Neural progenitor cell (in vitro differentiated cells): ENCODE data around the gene PRELP. TPM values are rescaled to one million over a fixed set of nuclear protein-coding genes. Genes with fewer than 3 reads are reported as not detected.

ENCODE experiments used
- DNase-seq: peaks from one replicate; pipeline ENCODE4 v3.0.0-alpha.2; 2016; ENCODE audit warnings: low spot score
- H2AFZ ChIP-seq: fragments of 200-600 bp; sonication (generic); replicated peaks from 2 replicates; pipeline ENCODE4 v1.6.1; 2016; ENCODE audit warnings: antibody characterized with exemption
- H3F3A ChIP-seq: fragments of 200-600 bp; sonication (generic); 2 replicates; pipeline ENCODE4 v1.6.1; 2016; ENCODE audit warnings: antibody characterized with exemption, low read depth
- H3K27ac ChIP-seq: fragments of 200-600 bp; sonication (generic); 2 replicates; pipeline ENCODE4 v1.5.1; 2016; ENCODE audit warnings: mild to moderate bottlenecking
- H3K27me3 ChIP-seq: fragments of 200-600 bp; sonication (generic); 2 replicates; pipeline ENCODE4 v1.6.1; 2016; ENCODE audit warnings: mild to moderate bottlenecking, moderate library complexity
- H3K36me3 ChIP-seq: fragments of 200-600 bp; sonication (generic); 2 replicates; pipeline ENCODE4 v1.5.1; 2016
- H3K4me1 ChIP-seq: fragments of 200-600 bp; sonication (generic); 2 replicates; pipeline ENCODE4 v1.6.1; 2016; ENCODE audit warnings: mixed run types
- H3K4me2 ChIP-seq: fragments of 200-600 bp; sonication (generic); 2 replicates; pipeline ENCODE4 v1.6.1; 2016
- H3K4me3 ChIP-seq: fragments of 200-600 bp; sonication (generic); 2 replicates; pipeline ENCODE4 v1.5.1; 2016
- H3K79me2 ChIP-seq: fragments of 200-600 bp; sonication (generic); 2 replicates; pipeline ENCODE4 v1.6.1; 2016; ENCODE audit warnings: low read depth
- H3K9ac ChIP-seq: fragments of 200-600 bp; sonication (generic); 2 replicates; pipeline ENCODE4 v1.6.1; 2016
- H3K9me3 ChIP-seq: fragments of 200-600 bp; sonication (generic); 2 replicates; pipeline ENCODE4 v1.5.1; 2016; ENCODE audit warnings: low read depth
- H4K20me1 ChIP-seq: fragments of 200-600 bp; sonication (generic); 2 replicates; pipeline ENCODE4 v1.6.1; 2016; ENCODE audit warnings: low read depth
- H3K27ac Mint-ChIP-seq: 3 replicates; pipeline ENCODE4 v1.8.0; 2021; ENCODE audit warnings: mixed read lengths
- H3K27me3 Mint-ChIP-seq: 2 replicates; pipeline ENCODE4 v1.8.0; 2022; ENCODE audit warnings: low read depth, mild to moderate bottlenecking, inconsistent platforms, moderate library complexity, mixed read lengths; ENCODE audit not compliant: insufficient read depth
- H3K36me3 Mint-ChIP-seq: 3 replicates; pipeline ENCODE4 v1.8.0; 2021; ENCODE audit warnings: mixed read lengths
- H3K4me1 Mint-ChIP-seq: 3 replicates; pipeline ENCODE4 v1.8.0; 2021; ENCODE audit warnings: mixed read lengths
- H3K4me3 Mint-ChIP-seq: 3 replicates; pipeline ENCODE4 v1.8.0; 2021; ENCODE audit warnings: mild to moderate bottlenecking, moderate library complexity, mixed read lengths
- H3K9me3 Mint-ChIP-seq: 3 replicates; pipeline ENCODE4 v1.8.0; 2020; ENCODE audit warnings: mixed read lengths
- CTCF ChIP-seq: fragments of 200-600 bp; sonication (generic); IDR thresholded peaks from 2 replicates; pipeline ENCODE4 v1.5.1; 2017; ENCODE audit warnings: antibody characterized with exemption, mild to moderate bottlenecking
- EZH2 ChIP-seq: fragments of 200-600 bp; sonication (generic); IDR thresholded peaks from 2 replicates; pipeline ENCODE4 v1.6.1; 2017; ENCODE audit warnings: antibody characterized with exemption, mild to moderate bottlenecking, moderate library complexity
- EZH2phosphoT487 ChIP-seq: fragments of 200-600 bp; sonication (generic); IDR thresholded peaks from 2 replicates; pipeline ENCODE4 v1.6.1; 2017; ENCODE audit warnings: antibody characterized with exemption
- total RNA-seq: library from RNA; depleted of rRNA; stranded (reverse); fragments of >200 nt; gene quantifications from 2 replicates; pipeline ENCODE4 v1.2.3, GENCODE V29; 2015; ENCODE audit warnings: low replicate concordance

Gene PRELP
- total RNA-seq, 1 donor from 2014 or later, result 0.26 TPM

- Mint-ChIP-seq H3K27ac (no peak overlapping the region), H3K36me3 (peaks cover 3% of the 10 kb centered on the region), H3K4me3 (peak overlapping the region; percentile 37), H3K9me3 (peaks cover 1% of the 10 kb centered on the region), H3K4me1 (peaks cover 29% of the 10 kb centered on the region), H3K27me3 (peaks cover 9% of the 10 kb centered on the region)
- Histone ChIP-seq H3F3A (no peaks in the 10 kb centered on the region), H2AFZ (peak overlapping the region; percentile 54), H3K27ac (no peak overlapping the region), H3K9ac (no peak overlapping the region), H3K27me3 (peaks cover 13% of the 10 kb centered on the region), H3K9me3 (no peaks in the 10 kb centered on the region), H3K4me2 (peak overlapping the region; percentile 67), H3K36me3 (no peaks in the 10 kb centered on the region), H3K4me3 (peak overlapping the region; percentile 30), H3K79me2 (no peaks in the 10 kb centered on the region), H3K4me1 (peaks cover 7% of the 10 kb centered on the region), H4K20me1 (no peaks in the 10 kb centered on the region)
- no peak for TF ChIP-seq CTCF
- no peak for TF ChIP-seq EZH2phosphoT487
- TF ChIP-seq EZH2, result no peak
- DNase-seq, result no peak
Observed at GRCh38 chr1:203486618-203487370, 11.2 kb downstream of the PRELP start.

- TF ChIP-seq EZH2phosphoT487 (no peak), CTCF (no peak), EZH2 (no peak)
- H3K27me3 Mint-ChIP-seq, result peaks cover 13% of the 10 kb centered on the region
Observed at GRCh38 chr1:203488539-203488938, 12.9 kb downstream of the PRELP start.

GRCh38 chr1:203490607-203491006, 15.0 kb downstream of the PRELP start:
- H3K9ac ChIP-seq, result no peak overlapping the region
- Mint-ChIP-seq H3K4me1 (peaks cover 52% of the 10 kb centered on the region), H3K36me3 (no peaks in the 10 kb centered on the region), H3K9me3 (peaks cover 1% of the 10 kb centered on the region), H3K27ac (peak overlapping the region; percentile 48), H3K4me3 (no peak overlapping the region), H3K27me3 (peaks cover 15% of the 10 kb centered on the region)
- H3K4me2 ChIP-seq, result no peak overlapping the region
- H3K79me2 ChIP-seq, result no peaks in the 10 kb centered on the region
- no peak overlapping the region for H2AFZ ChIP-seq
- TF ChIP-seq EZH2phosphoT487 (no peak), CTCF (no peak), EZH2 (no peak)
- no peaks in the 10 kb centered on the region for H3F3A ChIP-seq
- no peaks in the 10 kb centered on the region for H3K9me3 ChIP-seq
- H3K36me3 ChIP-seq, result no peaks in the 10 kb centered on the region
- H4K20me1 ChIP-seq, result no peaks in the 10 kb centered on the region
- H3K4me3 ChIP-seq, result no peak overlapping the region
- DNase-seq, result no peak
- H3K27ac ChIP-seq, result no peak overlapping the region
- peaks cover 17% of the 10 kb centered on the region for H3K4me1 ChIP-seq
- peaks cover 25% of the 10 kb centered on the region for H3K27me3 ChIP-seq

More at GRCh38 chr1:203488539-203488938, 12.9 kb downstream of the PRELP start:
- no peak overlapping the region for H3K9ac ChIP-seq
- H3K79me2 ChIP-seq, result no peaks in the 10 kb centered on the region
- no peak overlapping the region for H3K4me3 ChIP-seq
- H3K9me3 Mint-ChIP-seq, result peaks cover 1% of the 10 kb centered on the region
- H2AFZ ChIP-seq, result no peak overlapping the region
- no peak overlapping the region for H3K27ac ChIP-seq
- no peak overlapping the region for H3K4me3 Mint-ChIP-seq
- DNase-seq, result no peak
- H3K4me1 Mint-ChIP-seq, result peaks cover 45% of the 10 kb centered on the region
- no peaks in the 10 kb centered on the region for H4K20me1 ChIP-seq
- H3K36me3 ChIP-seq, result no peaks in the 10 kb centered on the region
- H3K27me3 ChIP-seq, result peaks cover 23% of the 10 kb centered on the region
- H3F3A ChIP-seq, result no peaks in the 10 kb centered on the region
- no peaks in the 10 kb centered on the region for H3K9me3 ChIP-seq
- H3K27ac Mint-ChIP-seq, result no peak overlapping the region
- no peak overlapping the region for H3K4me2 ChIP-seq
- peaks cover 3% of the 10 kb centered on the region for H3K36me3 Mint-ChIP-seq
- peaks cover 11% of the 10 kb centered on the region for H3K4me1 ChIP-seq
